ENCODE results near the gene DPF3.

DPF3 gene

GRCh38 chr14:72809063-72809462 is 84.8 kb downstream of the DPF3 start:
- TF ChIP-seq MAX (IDR thresholded peaks at IDR 0.05): no peak
- no peak for TF ChIP-seq EGR1 (IDR thresholded peaks at IDR 0.05)
- TF ChIP-seq TEAD4 (IDR thresholded peaks at IDR 0.05): no peak
- no peak for TF ChIP-seq REST (IDR thresholded peaks at IDR 0.05; ENCODE audit: low read depth)
- no peak for TF ChIP-seq TAF1 (IDR thresholded peaks at IDR 0.05; ENCODE audit: low read depth)
- TF ChIP-seq YY1 (IDR thresholded peaks at IDR 0.05; ENCODE audit: low read depth): no peak
- no peak for TF ChIP-seq NFIC (IDR thresholded peaks at IDR 0.05)
- TF ChIP-seq TCF12 (IDR thresholded peaks at IDR 0.05; ENCODE audit: low read depth): no peak
- no peak for TF ChIP-seq FOXM1 (IDR thresholded peaks at IDR 0.05; ENCODE audit: borderline replicate concordance, low read depth)
- TF ChIP-seq CEBPB (IDR thresholded peaks at IDR 0.05): no peak
- TF ChIP-seq ZBTB7A (IDR thresholded peaks at IDR 0.05; ENCODE audit: low read depth): no peak
- no peak for TF ChIP-seq USF1 (IDR thresholded peaks at IDR 0.05)
- no peak for TF ChIP-seq RAD21 (IDR thresholded peaks at IDR 0.05; ENCODE audit: low read depth)
- no peak for TF ChIP-seq EP300 (IDR thresholded peaks at IDR 0.05; ENCODE audit: borderline replicate concordance)

GRCh38 chr14:72808564-72808963 is 85.3 kb downstream of the DPF3 start:
- TF ChIP-seq YY1 (IDR thresholded peaks at IDR 0.05; ENCODE audit: low read depth) (no peak), ZBTB7A (IDR thresholded peaks at IDR 0.05; ENCODE audit: low read depth) (no peak), NFIC (IDR thresholded peaks at IDR 0.05) (no peak), TAF1 (IDR thresholded peaks at IDR 0.05; ENCODE audit: low read depth) (no peak), TCF12 (IDR thresholded peaks at IDR 0.05; ENCODE audit: low read depth) (no peak), FOXM1 (IDR thresholded peaks at IDR 0.05; ENCODE audit: borderline replicate concordance, low read depth) (no peak), MAX (IDR thresholded peaks at IDR 0.05) (no peak), USF1 (IDR thresholded peaks at IDR 0.05) (no peak)

- TF ChIP-seq TCF12 (IDR thresholded peaks at IDR 0.05; ENCODE audit: low read depth) (no peak), TEAD4 (IDR thresholded peaks at IDR 0.05) (no peak), USF1 (IDR thresholded peaks at IDR 0.05) (no peak)
Observed at GRCh38 chr14:72802588-72802946, 91.3 kb downstream of the DPF3 start.

GRCh38 chr14:72801836-72802587 is 91.9 kb downstream of the DPF3 start:
- no peak for TF ChIP-seq FOXM1 (IDR thresholded peaks at IDR 0.05; ENCODE audit: borderline replicate concordance, low read depth)
- no peak for TF ChIP-seq YY1 (IDR thresholded peaks at IDR 0.05; ENCODE audit: low read depth)
- no peak for TF ChIP-seq TEAD4 (IDR thresholded peaks at IDR 0.05)
- no peak for TF ChIP-seq ZBTB7A (IDR thresholded peaks at IDR 0.05; ENCODE audit: low read depth)
- TF ChIP-seq USF1 (IDR thresholded peaks at IDR 0.05): no peak

- TF ChIP-seq CEBPB (IDR thresholded peaks at IDR 0.05) (no peak), CREB1 (IDR thresholded peaks at IDR 0.05; ENCODE audit: low read depth) (no peak), TAF1 (IDR thresholded peaks at IDR 0.05; ENCODE audit: low read depth) (no peak), TEAD4 (IDR thresholded peaks at IDR 0.05) (no peak), EGR1 (IDR thresholded peaks at IDR 0.05) (no peak), REST (IDR thresholded peaks at IDR 0.05; ENCODE audit: low read depth) (no peak), RAD21 (IDR thresholded peaks at IDR 0.05; ENCODE audit: low read depth) (no peak), FOXM1 (IDR thresholded peaks at IDR 0.05; ENCODE audit: borderline replicate concordance, low read depth) (no peak), NFIC (IDR thresholded peaks at IDR 0.05) (no peak), USF1 (IDR thresholded peaks at IDR 0.05) (no peak), MAX (IDR thresholded peaks at IDR 0.05) (no peak), YY1 (IDR thresholded peaks at IDR 0.05; ENCODE audit: low read depth) (no peak), ZBTB7A (IDR thresholded peaks at IDR 0.05; ENCODE audit: low read depth) (no peak), TCF12 (IDR thresholded peaks at IDR 0.05; ENCODE audit: low read depth) (no peak), EP300 (IDR thresholded peaks at IDR 0.05; ENCODE audit: borderline replicate concordance) (no peak)
Observed at GRCh38 chr14:72801381-72801812, 92.5 kb downstream of the DPF3 start.
